Neuronal stem cell (in vitro differentiated cells): Measurements from ENCODE around the gene FLRT2.

Experiments
- DNase-seq: peaks from one replicate; pipeline ENCODE4 v3.0.0-alpha.2; 2013; ENCODE audit warnings: low spot score
- H2AFZ ChIP-seq: one replicate; pipeline ENCODE4 v1.6.1; 2013; ENCODE audit warnings: mild to moderate bottlenecking, low read length, inconsistent platforms
- H2AK5ac ChIP-seq: 2 replicates; pipeline ENCODE4 v1.6.1; 2013; ENCODE audit warnings: low read depth, mild to moderate bottlenecking, inconsistent platforms, low read length, moderate library complexity, mixed read lengths
- H2BK120ac ChIP-seq: 2 replicates; pipeline ENCODE4 v1.6.1; 2013; ENCODE audit warnings: low read depth, mild to moderate bottlenecking, inconsistent platforms, low read length, moderate library complexity, mixed read lengths
- H2BK12ac ChIP-seq: one replicate; pipeline ENCODE4 v1.6.1; 2013; ENCODE audit warnings: low read length, inconsistent platforms
- H2BK15ac ChIP-seq: 2 replicates; pipeline ENCODE4 v1.6.1; 2013; ENCODE audit warnings: mild to moderate bottlenecking, low read length, inconsistent platforms, mixed read lengths
- H2BK5ac ChIP-seq: one replicate; pipeline ENCODE4 v1.6.1; 2013; ENCODE audit warnings: inconsistent platforms, mild to moderate bottlenecking, low read length, moderate library complexity
- H3K14ac ChIP-seq: one replicate; pipeline ENCODE4 v1.6.1; 2013; ENCODE audit warnings: low read length, inconsistent platforms
- H3K18ac ChIP-seq: 2 replicates; pipeline ENCODE4 v1.6.1; 2013; ENCODE audit warnings: low read length, inconsistent platforms
- H3K23ac ChIP-seq: 2 replicates; pipeline ENCODE4 v1.6.1; 2013; ENCODE audit warnings: low read depth, mild to moderate bottlenecking, mixed read lengths, low read length, inconsistent platforms; ENCODE audit not compliant: poor library complexity
- H3K27ac ChIP-seq: replicated peaks from 3 replicates; pipeline ENCODE4 v1.5.1; 2013; ENCODE audit warnings: low read length, inconsistent platforms
- H3K27me3 ChIP-seq, 3 experiments: 2 replicates each; pipeline ENCODE4 v1.6.1; 2013; ENCODE audit warnings: low read length in 3 of 3, mild to moderate bottlenecking in 2 of 3, inconsistent platforms in 1 of 3, low read depth in 1 of 3, mixed read lengths in 1 of 3, moderate library complexity in 1 of 3; ENCODE audit not compliant: control insufficient read depth in 3 of 3, insufficient read depth in 3 of 3
- H3K36me3 ChIP-seq, 2 donors: replicated peaks in 1 of 2; 2 replicates each; pipeline ENCODE4 v1.6.1; 2013; ENCODE audit warnings: low read length in 2 of 2; ENCODE audit not compliant: control insufficient read depth in 2 of 2, insufficient read depth in 2 of 2
- H3K4ac ChIP-seq: 2 replicates; pipeline ENCODE4 v1.6.1; 2013; ENCODE audit warnings: inconsistent platforms, mild to moderate bottlenecking, low read length, moderate library complexity
- H3K4me1 ChIP-seq, 2 donors: 1 replicate in 1 of 2; 2 replicates in 1 of 2; pipeline ENCODE4 v1.6.1; 2013; ENCODE audit warnings: low read length in 2 of 2, low read depth in 1 of 2; ENCODE audit not compliant: control insufficient read depth in 2 of 2, insufficient read depth in 1 of 2
- H3K4me2 ChIP-seq: one replicate; pipeline ENCODE4 v1.6.1; 2013; ENCODE audit warnings: mild to moderate bottlenecking, low read length, inconsistent platforms; ENCODE audit not compliant: insufficient read depth, poor library complexity, severe bottlenecking
- H3K4me3 ChIP-seq, 2 donors: 2 replicates each; pipeline ENCODE4 v1.5.1; 2013; ENCODE audit warnings: low read length in 2 of 2, mild to moderate bottlenecking in 2 of 2, inconsistent platforms in 1 of 2, moderate library complexity in 1 of 2
- H3K79me1 ChIP-seq: one replicate; pipeline ENCODE4 v1.6.1; 2013; ENCODE audit warnings: low read depth, mild to moderate bottlenecking, inconsistent platforms, low read length, moderate library complexity
- H3K9ac ChIP-seq: one replicate; pipeline ENCODE4 v1.6.1; 2013; ENCODE audit warnings: mild to moderate bottlenecking, low read depth, low read length, inconsistent platforms; ENCODE audit not compliant: poor library complexity
- H3K9me3 ChIP-seq, 2 donors: replicated peaks in 1 of 2; 2 replicates each; pipeline versions ENCODE3 to v1.6.1; 2013; ENCODE audit warnings: low read length in 2 of 2, mild to moderate bottlenecking in 2 of 2, inconsistent platforms in 1 of 2, low read depth in 1 of 2, mixed read lengths in 1 of 2, moderate library complexity in 1 of 2; ENCODE audit not compliant: control insufficient read depth in 2 of 2, insufficient read depth in 1 of 2
- H4K8ac ChIP-seq: one replicate; pipeline ENCODE4 v1.6.1; 2013; ENCODE audit warnings: low read depth, mild to moderate bottlenecking, inconsistent platforms, low read length, moderate library complexity
- H4K91ac ChIP-seq: one replicate; pipeline ENCODE4 v1.6.1; 2013; ENCODE audit warnings: low read length, low read depth, mild to moderate bottlenecking, inconsistent platforms; ENCODE audit not compliant: poor library complexity
- WGBS, 2 donors: extraction: QIAGEN DNeasy Blood & Tissue Kit; methylation state at CpG; one replicate each; pipeline ENCODE4 v1.1.7; 2013; ENCODE audit warnings: missing lambda C conversion rate in 2 of 2, mixed read lengths in 1 of 2; ENCODE audit not compliant: insufficient read length in 2 of 2, insufficient replicate concordance in 1 of 2; ENCODE audit errors: extremely low coverage in 2 of 2; 5-methylcytosine and 5-hydroxymethylcytosine counted together

FLRT2 gene

GRCh38 chr14:85519661-85520305, 10.2 kb upstream of the FLRT2 start:
- Histone ChIP-seq H3K9me3 (no peaks in the 10 kb centered on the region), H3K14ac (no peak overlapping the region), H3K4me1 (no peaks in the 10 kb centered on the region), H2BK120ac (no peak overlapping the region), H2AFZ (no peak overlapping the region), H3K27me3 (no peaks in the 10 kb centered on the region), H3K27ac (no peak overlapping the region), H4K91ac (no peak overlapping the region), H3K79me1 (no peaks in the 10 kb centered on the region), H3K4me2 (no peak overlapping the region), H3K9ac (no peak overlapping the region), H2BK15ac (no peak overlapping the region), H4K8ac (no peak overlapping the region), H3K36me3 (no peaks in the 10 kb centered on the region), H3K18ac (no peak overlapping the region), H3K23ac (no peak overlapping the region), H2AK5ac (no peak overlapping the region), H2BK5ac (no peak overlapping the region), H3K4ac (no peak overlapping the region), H3K4me3 (no peak overlapping the region), H2BK12ac (no peak overlapping the region)
- no peak for DNase-seq
- WGBS, 2 donors: no CpG with 5 or more reads among the region's 1 CpG

- no peak overlapping the region for H2BK15ac ChIP-seq
- H4K91ac ChIP-seq: no peak overlapping the region
- no peaks in the 10 kb centered on the region for H3K9me3 ChIP-seq
- no peak overlapping the region for H2AFZ ChIP-seq
- H3K79me1 ChIP-seq: no peaks in the 10 kb centered on the region
- no peaks in the 10 kb centered on the region for H3K27me3 ChIP-seq
- H2BK12ac ChIP-seq: no peak overlapping the region
- no peak overlapping the region for H3K4ac ChIP-seq
- no peaks in the 10 kb centered on the region for H3K4me1 ChIP-seq
- H3K23ac ChIP-seq: no peak overlapping the region
- H3K18ac ChIP-seq: no peak overlapping the region
- no peak overlapping the region for H3K27ac ChIP-seq
- no CpG with 5 or more reads among the region's 4 CpGs for WGBS, 2 donors
- no peak overlapping the region for H3K4me2 ChIP-seq
- H2BK5ac ChIP-seq: no peak overlapping the region
- no peak overlapping the region for H2AK5ac ChIP-seq
- no peak overlapping the region for H3K9ac ChIP-seq
- H3K36me3 ChIP-seq: no peaks in the 10 kb centered on the region
- H4K8ac ChIP-seq: no peak overlapping the region
- DNase-seq: no peak
- no peak overlapping the region for H3K4me3 ChIP-seq
- no peak overlapping the region for H3K14ac ChIP-seq
- H2BK120ac ChIP-seq: no peak overlapping the region
Measured at GRCh38 chr14:85520581-85520980, 9.4 kb upstream of the FLRT2 start.

GRCh38 chr14:85523624-85524023, 6.3 kb upstream of the FLRT2 start:
- H2BK12ac ChIP-seq: no peak overlapping the region
- H3K4me3 ChIP-seq: no peak overlapping the region
- H3K27me3 ChIP-seq: peaks cover 0 to 2% (median 0%) of the 10 kb centered on the region in 3 experiments
- no peak overlapping the region for H4K8ac ChIP-seq
- no peak overlapping the region for H2BK15ac ChIP-seq
- H3K4me1 ChIP-seq: peaks cover 0 to 3% of the 10 kb centered on the region in 2 donors
- no peak overlapping the region for H3K23ac ChIP-seq
- no peaks in the 10 kb centered on the region for H3K36me3 ChIP-seq
- no peak overlapping the region for H2BK120ac ChIP-seq
- no peak overlapping the region for H3K27ac ChIP-seq
- no peak overlapping the region for H2AK5ac ChIP-seq
- no CpG with 5 or more reads among the region's 2 CpGs for WGBS, 2 donors
- H3K9me3 ChIP-seq: no peaks in the 10 kb centered on the region
- DNase-seq: no peak
- no peak overlapping the region for H3K9ac ChIP-seq
- H4K91ac ChIP-seq: no peak overlapping the region
- H3K18ac ChIP-seq: no peak overlapping the region
- H3K79me1 ChIP-seq: no peaks in the 10 kb centered on the region
- no peak overlapping the region for H3K4ac ChIP-seq
- no peak overlapping the region for H2BK5ac ChIP-seq
- H3K14ac ChIP-seq: no peak overlapping the region
- no peak overlapping the region for H3K4me2 ChIP-seq
- no peak overlapping the region for H2AFZ ChIP-seq

- Histone ChIP-seq H3K4ac (no peak overlapping the region), H3K4me2 (no peak overlapping the region), H3K36me3 (no peaks in the 10 kb centered on the region), H3K23ac (no peak overlapping the region), H3K4me3 (no peak overlapping the region), H2BK120ac (no peak overlapping the region), H3K9me3 (no peaks in the 10 kb centered on the region), H3K18ac (no peak overlapping the region), H2BK12ac (no peak overlapping the region), H2AFZ (no peak overlapping the region), H3K79me1 (no peaks in the 10 kb centered on the region), H2AK5ac (no peak overlapping the region), H2BK15ac (no peak overlapping the region), H3K9ac (no peak overlapping the region), H4K8ac (no peak overlapping the region), H3K27ac (no peak overlapping the region), H3K14ac (no peak overlapping the region), H2BK5ac (no peak overlapping the region), H3K4me1 (peaks cover 0 to 13% of the 10 kb centered on the region in 2 donors), H3K27me3 (peaks cover 2 to 36% (median 26%) of the 10 kb centered on the region in 3 experiments), H4K91ac (no peak overlapping the region)
- WGBS, 2 donors: no CpG with 5 or more reads among the region's 1 CpG
- DNase-seq: no peak
Measured at GRCh38 chr14:85527006-85527405, 2.9 kb upstream of the FLRT2 start.
